Duodenal mucosa (tissue), 2 donors: Measurements from ENCODE around the gene LRRC49.

Experiments used
- H3K27ac ChIP-seq: one replicate; pipeline ENCODE4 v1.7.0; 2013; ENCODE audit warnings: low read depth, low read length
- H3K27me3 ChIP-seq, 2 donors: one replicate each; pipeline ENCODE4 v1.7.0; 2013; ENCODE audit warnings: low read length in 2 of 2, control low read depth in 1 of 2; ENCODE audit not compliant: insufficient read depth in 2 of 2, control insufficient read depth in 1 of 2
- H3K36me3 ChIP-seq, 2 donors: one replicate each; pipeline ENCODE4 v1.7.0; 2013; ENCODE audit warnings: low read length in 2 of 2, control low read depth in 1 of 2; ENCODE audit not compliant: insufficient read depth in 2 of 2, control insufficient read depth in 1 of 2
- H3K4me1 ChIP-seq, 2 donors: one replicate each; pipeline ENCODE4 v1.7.0; 2013; ENCODE audit warnings: low read length in 2 of 2, control low read depth in 1 of 2; ENCODE audit not compliant: insufficient read depth in 2 of 2, control insufficient read depth in 1 of 2
- H3K4me3 ChIP-seq, 2 donors: one replicate each; pipeline ENCODE4 v1.7.0; 2013; ENCODE audit warnings: low read length in 2 of 2, low read depth in 1 of 2
- H3K9ac ChIP-seq, 2 donors: one replicate each; pipeline ENCODE4 v1.7.0; 2013; ENCODE audit warnings: low read length in 2 of 2, low read depth in 1 of 2
- H3K9me3 ChIP-seq, 2 donors: one replicate each; pipeline ENCODE4 v1.7.0; 2013; ENCODE audit warnings: low read length in 2 of 2, control low read depth in 1 of 2; ENCODE audit not compliant: control insufficient read depth in 1 of 2

The LRRC49 gene

DNA sequence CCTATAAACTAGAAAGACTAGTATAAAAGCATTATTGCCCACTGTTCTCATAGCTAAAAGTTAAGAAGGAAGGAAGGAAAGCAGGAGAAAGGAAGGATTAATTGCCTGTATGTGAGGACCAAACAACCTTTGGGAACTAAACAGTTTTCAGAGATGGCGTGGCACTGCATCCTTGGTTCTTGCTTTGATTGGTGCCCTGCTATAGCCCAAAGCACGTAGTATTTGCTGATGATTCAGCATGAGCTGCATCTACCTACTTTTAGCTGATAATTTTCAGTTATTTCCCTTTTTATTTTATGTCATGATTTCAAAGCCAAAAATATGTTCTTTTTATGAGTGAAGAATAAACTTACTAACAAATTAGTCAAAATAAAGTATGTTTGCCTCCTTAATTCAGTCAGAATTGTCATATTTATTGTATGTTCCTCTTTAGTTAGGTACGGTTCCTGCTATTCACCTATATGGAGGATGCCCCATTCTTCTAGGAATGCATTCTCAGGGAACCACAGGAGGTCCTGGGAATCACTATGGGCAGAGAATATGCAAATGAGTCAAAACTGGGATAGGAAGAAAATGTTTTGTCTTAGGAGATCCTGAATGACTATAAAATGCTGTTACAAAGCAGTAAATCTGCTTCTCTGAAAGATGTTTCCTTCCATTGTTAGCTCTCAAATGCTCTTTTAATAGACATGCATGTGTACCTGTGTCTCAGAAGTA is 157.2 kb downstream of the LRRC49 start:
- H3K36me3 ChIP-seq, result no peaks in the 10 kb centered on the region
- no peaks in the 10 kb centered on the region for H3K27me3 ChIP-seq
- no peaks in the 10 kb centered on the region for H3K9me3 ChIP-seq
- H3K4me3 ChIP-seq, result no peak overlapping the region
- H3K27ac ChIP-seq, result no peak overlapping the region
- H3K4me1 ChIP-seq, result peaks cover 0 to 8% of the 10 kb centered on the region in 2 donors
- no peak overlapping the region for H3K9ac ChIP-seq

GRCh38 chr15:71050461-71050860 is 157.8 kb downstream of the LRRC49 start:
- Histone ChIP-seq H3K4me1 (peaks cover 0 to 8% of the 10 kb centered on the region in 2 donors), H3K9me3 (no peaks in the 10 kb centered on the region), H3K9ac (no peak overlapping the region), H3K27ac (no peak overlapping the region), H3K27me3 (no peaks in the 10 kb centered on the region), H3K36me3 (no peaks in the 10 kb centered on the region), H3K4me3 (no peak overlapping the region)

- no peaks in the 10 kb centered on the region for H3K36me3 ChIP-seq
- H3K4me1 ChIP-seq, result peaks cover 0 to 8% of the 10 kb centered on the region in 2 donors
- H3K4me3 ChIP-seq, result no peak overlapping the region
- H3K9ac ChIP-seq, result no peak overlapping the region
- no peaks in the 10 kb centered on the region for H3K9me3 ChIP-seq
- H3K27ac ChIP-seq, result no peak overlapping the region
- no peaks in the 10 kb centered on the region for H3K27me3 ChIP-seq
Observed at GRCh38 chr15:71051539-71051938, 158.9 kb downstream of the LRRC49 start.

DNA sequence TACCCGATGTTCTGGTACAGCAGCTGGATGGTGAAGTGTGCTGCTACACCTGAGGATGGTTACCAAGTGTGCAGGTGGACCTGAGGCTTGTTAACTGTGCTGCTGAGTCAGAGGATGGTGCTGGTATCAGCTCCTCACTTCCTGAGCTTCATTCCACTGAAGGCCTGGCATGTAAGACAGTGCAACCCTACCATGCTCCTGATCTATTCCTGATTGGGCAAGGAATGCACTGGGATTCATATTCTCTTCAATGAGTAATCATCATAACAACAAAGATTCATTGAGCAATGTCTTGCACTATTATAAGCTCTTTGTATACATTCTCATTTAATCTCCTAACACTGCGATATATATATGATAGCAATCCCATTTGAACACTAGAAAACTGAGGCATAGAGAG is 159.7 kb downstream of the LRRC49 start:
- Histone ChIP-seq H3K9me3 (no peaks in the 10 kb centered on the region), H3K27ac (no peak overlapping the region), H3K9ac (no peak overlapping the region), H3K27me3 (no peaks in the 10 kb centered on the region), H3K4me3 (no peak overlapping the region), H3K4me1 (peaks cover 0 to 8% of the 10 kb centered on the region in 2 donors), H3K36me3 (no peaks in the 10 kb centered on the region)

DNA sequence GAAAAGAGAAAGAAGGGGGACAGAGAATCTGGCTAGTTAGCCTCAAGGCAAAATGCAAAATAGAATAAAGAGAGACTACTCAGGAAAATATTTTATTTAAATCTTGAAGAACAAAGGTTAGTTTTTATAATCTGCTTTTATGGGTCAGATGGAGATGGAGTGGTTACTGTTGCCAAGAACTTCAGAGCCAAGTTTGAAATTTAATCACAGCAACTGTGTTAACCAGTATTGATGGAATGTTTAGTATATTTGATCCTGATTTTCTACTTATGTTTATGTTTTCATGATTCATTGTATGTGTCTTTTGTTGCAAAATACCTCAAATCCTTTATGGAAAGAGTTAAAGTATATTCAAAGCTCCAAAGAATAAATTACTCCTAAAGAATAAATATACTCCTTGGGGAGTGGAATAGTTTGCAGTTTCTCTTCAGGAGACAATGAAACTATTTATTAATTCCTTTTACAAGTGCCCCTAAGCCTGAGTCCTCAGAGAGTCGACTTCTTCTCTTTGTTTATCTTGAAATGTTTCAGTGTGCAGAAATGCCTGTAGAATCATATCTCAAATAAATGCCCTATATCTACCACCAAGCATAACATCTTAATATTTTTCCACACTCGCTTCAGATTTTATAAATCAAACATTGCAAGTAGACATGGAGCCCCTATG is 161.8 kb downstream of the LRRC49 start:
- Histone ChIP-seq H3K9ac (no peak overlapping the region), H3K27me3 (no peaks in the 10 kb centered on the region), H3K27ac (no peak overlapping the region)

DNA sequence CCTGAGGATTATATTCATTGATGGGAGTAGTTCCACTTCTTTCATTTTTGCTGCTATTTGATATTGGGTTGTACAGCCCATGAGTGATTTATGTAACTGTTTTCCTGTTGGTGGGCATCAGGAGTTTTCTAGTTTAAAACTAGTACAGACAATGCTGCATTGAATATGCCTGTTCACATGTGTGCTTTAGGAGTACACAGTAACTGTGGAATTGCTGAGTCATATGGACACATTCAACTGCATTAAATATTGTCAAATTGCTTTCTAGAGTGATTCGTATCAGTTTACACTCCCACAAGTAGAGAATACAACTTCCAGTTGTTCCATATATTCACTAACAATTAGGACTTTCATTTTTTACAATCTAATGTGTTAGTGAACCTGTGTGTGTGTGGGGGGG is 162.8 kb downstream of the LRRC49 start:
- no peak overlapping the region for H3K9ac ChIP-seq
- H3K9me3 ChIP-seq, result no peaks in the 10 kb centered on the region
- H3K4me3 ChIP-seq, result no peak overlapping the region
- no peak overlapping the region for H3K27ac ChIP-seq
- peaks cover 0 to 8% of the 10 kb centered on the region in 2 donors for H3K4me1 ChIP-seq
- no peaks in the 10 kb centered on the region for H3K27me3 ChIP-seq
- no peaks in the 10 kb centered on the region for H3K36me3 ChIP-seq

More for the DNA sequence above, 161.8 kb downstream of the LRRC49 start:
- Histone ChIP-seq H3K4me1 (peaks cover 0 to 8% of the 10 kb centered on the region in 2 donors), H3K4me3 (no peak overlapping the region), H3K9me3 (no peaks in the 10 kb centered on the region), H3K36me3 (no peaks in the 10 kb centered on the region)

DNA sequence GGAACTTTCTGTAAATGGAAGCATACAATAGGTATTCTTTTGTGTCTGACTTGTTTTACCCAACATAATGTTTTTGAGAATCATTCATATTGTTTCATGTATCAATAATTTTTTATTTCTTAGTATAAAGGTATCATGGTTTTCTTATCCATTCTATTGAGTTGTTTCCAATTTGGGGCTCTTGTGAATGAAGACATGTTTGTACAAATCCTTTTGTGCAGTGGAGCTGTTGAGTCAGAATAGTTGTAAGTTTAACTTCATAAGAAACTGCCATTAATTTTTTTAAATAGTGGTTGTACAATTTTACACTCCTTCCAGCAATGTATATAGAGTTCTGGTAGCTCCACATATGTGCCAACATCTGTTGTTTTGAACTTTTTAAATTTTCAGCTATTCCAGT is 163.5 kb downstream of the LRRC49 start:
- peaks cover 0 to 8% of the 10 kb centered on the region in 2 donors for H3K4me1 ChIP-seq
- no peak overlapping the region for H3K4me3 ChIP-seq
- H3K27ac ChIP-seq, result no peak overlapping the region
- no peak overlapping the region for H3K9ac ChIP-seq
- H3K9me3 ChIP-seq, result no peaks in the 10 kb centered on the region
- H3K36me3 ChIP-seq, result no peaks in the 10 kb centered on the region
- no peaks in the 10 kb centered on the region for H3K27me3 ChIP-seq

DNA sequence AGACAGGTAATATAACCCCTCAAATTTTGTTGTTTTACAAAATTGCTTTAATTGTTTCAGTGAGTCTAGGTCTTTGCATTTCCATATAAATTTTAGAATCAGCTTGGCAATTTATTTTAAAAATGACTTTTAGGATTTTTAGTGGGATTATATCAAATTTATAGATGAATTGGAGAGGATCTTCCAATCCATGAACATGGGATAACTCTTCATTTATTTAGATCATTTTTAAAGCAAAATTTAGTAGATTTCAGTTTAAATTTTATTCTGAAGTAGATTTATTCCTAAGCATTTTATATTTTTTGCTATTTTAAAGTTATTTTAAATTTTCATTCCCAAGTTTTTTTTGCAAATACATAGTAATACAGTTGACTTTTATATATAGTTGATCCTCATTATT is 164.5 kb downstream of the LRRC49 start:
- H3K27ac ChIP-seq, result no peak overlapping the region
- no peaks in the 10 kb centered on the region for H3K27me3 ChIP-seq
- no peaks in the 10 kb centered on the region for H3K36me3 ChIP-seq
- no peaks in the 10 kb centered on the region for H3K9me3 ChIP-seq
- H3K9ac ChIP-seq, result no peak overlapping the region
- no peak overlapping the region for H3K4me3 ChIP-seq
- H3K4me1 ChIP-seq, result peaks cover 0 to 8% of the 10 kb centered on the region in 2 donors

DNA sequence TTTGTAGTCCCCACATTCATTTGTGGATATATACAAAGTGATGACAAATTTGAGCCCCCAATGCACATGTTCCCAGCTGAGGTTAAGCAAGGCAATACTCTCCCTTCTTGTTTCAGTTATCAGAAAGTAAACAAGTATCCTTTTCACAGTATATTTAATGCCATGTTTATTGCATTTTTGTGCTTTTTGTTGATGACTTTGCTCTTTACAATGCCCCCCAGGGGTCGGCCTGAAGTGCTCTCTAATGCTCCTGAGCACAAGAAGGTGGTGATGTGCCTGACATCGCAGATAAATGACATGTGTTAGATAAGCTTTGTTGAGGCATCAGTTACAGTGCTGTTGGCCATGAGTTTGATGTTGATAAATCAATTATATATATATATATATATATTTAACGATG is 165.0 kb downstream of the LRRC49 start:
- Histone ChIP-seq H3K9ac (no peak overlapping the region), H3K9me3 (no peaks in the 10 kb centered on the region), H3K27ac (no peak overlapping the region), H3K4me3 (no peak overlapping the region), H3K36me3 (no peaks in the 10 kb centered on the region), H3K27me3 (no peaks in the 10 kb centered on the region), H3K4me1 (peaks cover 0 to 8% of the 10 kb centered on the region in 2 donors)

GRCh38 chr15:71060983-71061382 is 168.4 kb downstream of the LRRC49 start:
- Histone ChIP-seq H3K27ac (no peak overlapping the region), H3K9me3 (no peaks in the 10 kb centered on the region), H3K9ac (no peak overlapping the region), H3K36me3 (no peaks in the 10 kb centered on the region), H3K27me3 (no peaks in the 10 kb centered on the region), H3K4me3 (no peak overlapping the region), H3K4me1 (no peaks in the 10 kb centered on the region)
